GM19193 (cell line): ENCODE results near the gene ZNF296.

Source experiments
- POLR2A ChIP-seq: IDR thresholded peaks from 4 replicates; pipeline ENCODE4 v1.6.1; 2011; ENCODE audit not compliant: insufficient read depth, insufficient read length; ENCODE audit errors: extremely low read depth

Gene ZNF296

DNA sequence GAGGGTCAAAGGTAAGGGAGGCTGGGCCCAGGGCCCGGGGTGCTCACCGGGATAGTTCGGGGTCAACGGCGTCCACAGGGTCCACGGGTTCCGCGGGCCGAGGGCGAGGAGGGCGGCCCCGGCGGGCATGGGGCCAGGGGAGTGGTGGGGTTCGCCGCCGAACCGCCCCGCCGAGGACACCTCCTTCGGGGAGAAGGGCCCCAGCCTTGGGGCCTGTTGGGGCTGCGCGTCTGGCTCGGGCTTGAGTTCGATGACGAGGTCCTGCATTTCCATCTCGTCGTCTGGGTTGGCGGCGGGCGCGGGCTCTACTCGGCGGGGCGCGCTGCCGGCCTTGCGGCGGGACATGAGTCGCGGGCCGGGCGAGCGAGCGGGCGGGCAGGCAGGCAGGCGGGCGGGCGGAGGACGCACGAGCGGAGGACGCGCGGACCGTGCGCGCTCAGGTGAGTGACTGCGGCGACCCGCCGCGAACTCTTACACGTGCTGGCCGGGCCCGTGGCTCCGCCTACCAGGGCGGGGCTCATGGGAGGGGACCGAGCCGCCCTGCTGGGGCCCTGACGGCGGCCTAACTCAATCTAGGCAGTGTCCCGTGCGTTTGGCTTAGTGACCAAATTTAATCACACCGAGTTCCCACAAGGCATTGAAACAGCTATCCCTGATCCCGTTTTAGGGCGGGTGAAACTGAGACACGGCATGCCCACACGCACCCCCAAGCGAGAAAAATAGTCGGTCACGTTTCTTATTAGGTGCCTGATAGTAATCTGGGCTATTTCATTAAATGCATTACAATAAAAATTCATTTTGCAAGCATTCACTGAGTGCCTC lies at the start of gene ZNF296:
Gene ZNF296 (minus strand): TSS at position 450 of the 822 bp plus-strand sequence. CDS start 105 bp downstream, at position 345.
- peak; percentile 89 for TF ChIP-seq POLR2A

DNA sequence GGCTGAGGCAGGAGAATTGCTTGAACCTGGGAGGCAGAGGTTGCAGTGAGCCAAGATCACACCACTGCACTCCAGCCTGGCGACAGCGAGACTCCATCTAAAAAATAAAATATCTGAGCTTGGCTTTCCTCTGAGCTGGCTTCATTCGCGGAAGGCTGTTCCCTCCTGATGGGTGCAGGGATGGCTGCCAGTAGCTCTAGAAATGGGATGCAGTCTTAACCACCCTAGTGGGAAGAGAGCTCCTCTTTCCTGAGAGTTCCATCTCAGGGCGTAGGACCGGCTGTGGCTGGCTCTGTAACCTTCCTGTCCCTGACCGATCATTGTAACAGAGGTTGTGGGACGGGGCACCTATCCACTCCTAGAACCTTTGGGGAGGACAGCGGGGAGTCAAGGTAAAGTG lies 49.1 kb upstream of the ZNF296 start:
- TF ChIP-seq POLR2A = no peak

DNA sequence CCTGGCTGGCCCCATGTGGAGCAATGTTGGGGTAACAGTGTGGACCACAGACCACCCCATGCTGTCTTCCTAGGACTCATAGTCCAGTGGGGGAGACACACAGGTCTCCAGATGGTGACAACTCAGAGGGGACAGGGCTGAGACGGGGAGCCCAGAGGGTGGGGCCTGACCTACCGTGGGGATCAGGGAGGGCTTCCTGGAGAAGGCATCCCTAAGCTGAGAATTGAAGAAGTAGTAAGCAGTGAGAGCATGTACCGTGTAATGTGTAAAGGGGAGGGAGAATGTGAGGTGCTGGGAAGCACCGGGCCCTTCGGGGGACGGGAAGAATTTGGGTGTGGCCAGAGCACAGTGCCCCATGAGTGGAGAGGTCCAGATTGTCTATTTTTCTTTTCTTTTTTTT lies 47.7 kb upstream of the ZNF296 start:
- no peak for TF ChIP-seq POLR2A

DNA sequence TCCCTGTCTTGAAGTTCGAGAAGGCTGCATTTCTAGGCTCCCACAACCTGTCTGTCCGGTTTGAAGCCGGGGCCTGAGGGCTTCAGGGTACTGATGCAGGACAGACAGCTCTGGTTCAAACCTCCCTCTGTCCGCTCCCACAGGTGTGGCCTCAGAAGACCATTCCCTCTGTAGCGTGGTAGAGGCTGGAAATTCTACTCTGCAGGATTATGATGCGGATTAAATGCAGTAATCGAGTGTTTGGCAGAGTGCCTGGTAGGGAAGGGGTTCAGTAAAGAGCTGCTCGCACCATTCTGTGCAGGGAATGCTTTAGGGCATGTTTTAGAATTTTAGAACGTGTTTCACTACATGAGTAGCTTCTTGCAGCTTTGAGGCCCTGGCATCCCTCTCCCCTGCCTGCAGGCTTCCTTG lies 47.2 kb upstream of the ZNF296 start:
- TF ChIP-seq POLR2A = no peak

DNA sequence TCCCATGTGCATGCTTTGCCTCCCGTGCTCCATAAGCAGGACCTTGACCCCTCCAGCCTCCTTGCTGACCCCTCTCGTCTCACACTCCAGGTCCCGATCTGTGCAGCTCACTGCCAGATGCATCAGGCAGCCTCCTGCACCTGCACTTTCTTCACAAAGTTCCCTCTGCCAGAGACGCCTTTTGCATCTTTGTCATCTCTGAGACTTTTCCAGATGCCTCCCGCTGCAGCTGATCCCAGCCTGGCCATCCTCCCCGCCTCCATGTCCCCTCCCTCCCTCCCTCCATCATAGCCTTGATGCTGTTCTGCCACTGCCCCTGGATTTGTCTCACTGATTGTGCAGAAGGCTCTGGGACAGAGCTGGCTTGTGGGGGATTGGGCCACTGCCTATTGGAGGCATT lies 46.6 kb upstream of the ZNF296 start:
- no peak for TF ChIP-seq POLR2A

DNA sequence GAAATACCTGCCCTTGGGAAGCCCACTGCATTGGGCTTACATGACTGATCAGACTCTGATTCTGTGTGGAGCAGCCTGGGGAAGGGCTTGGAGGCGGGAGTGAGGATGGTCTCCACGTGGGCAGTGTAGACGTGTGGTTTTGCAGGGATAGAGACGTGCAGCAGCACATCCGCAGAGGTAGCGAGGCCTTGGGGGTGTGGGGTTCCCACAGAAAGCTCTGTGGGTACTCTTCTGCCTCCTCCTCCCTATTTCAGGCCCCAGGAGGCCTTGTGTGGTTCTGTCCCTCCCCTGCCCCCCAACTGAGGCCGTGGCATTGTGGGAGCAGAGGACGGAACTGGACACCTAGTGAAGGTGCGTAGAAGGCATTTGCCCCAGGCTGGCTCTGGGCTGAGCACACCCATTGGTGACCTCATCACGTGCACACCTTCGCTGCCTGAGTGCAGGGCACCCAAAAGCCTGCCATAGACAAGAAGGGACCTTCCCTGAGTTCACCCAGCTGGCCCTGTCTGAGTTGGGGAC lies 45.6 kb upstream of the ZNF296 start:
- TF ChIP-seq POLR2A = no peak

DNA sequence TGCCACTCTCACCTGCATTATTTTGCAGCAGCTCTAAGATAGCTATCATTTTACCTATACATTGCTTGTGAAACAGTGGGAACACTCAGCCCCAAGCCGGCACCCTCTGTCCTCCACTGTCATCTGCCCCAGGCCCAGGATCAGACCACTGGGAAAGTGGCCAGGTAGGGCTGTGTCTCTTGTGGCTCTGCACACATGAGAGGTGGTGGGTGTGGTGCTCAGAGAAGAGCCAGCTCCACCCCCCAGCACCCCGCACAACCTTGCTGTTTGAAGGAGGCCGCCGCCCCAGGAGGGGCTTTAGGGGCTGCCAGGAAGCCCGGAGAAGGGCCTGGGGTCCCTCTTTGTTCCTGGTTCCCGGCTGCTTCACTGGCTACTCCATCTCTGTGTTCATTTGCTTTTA lies 43.3 kb upstream of the ZNF296 start:
- TF ChIP-seq POLR2A = no peak

DNA sequence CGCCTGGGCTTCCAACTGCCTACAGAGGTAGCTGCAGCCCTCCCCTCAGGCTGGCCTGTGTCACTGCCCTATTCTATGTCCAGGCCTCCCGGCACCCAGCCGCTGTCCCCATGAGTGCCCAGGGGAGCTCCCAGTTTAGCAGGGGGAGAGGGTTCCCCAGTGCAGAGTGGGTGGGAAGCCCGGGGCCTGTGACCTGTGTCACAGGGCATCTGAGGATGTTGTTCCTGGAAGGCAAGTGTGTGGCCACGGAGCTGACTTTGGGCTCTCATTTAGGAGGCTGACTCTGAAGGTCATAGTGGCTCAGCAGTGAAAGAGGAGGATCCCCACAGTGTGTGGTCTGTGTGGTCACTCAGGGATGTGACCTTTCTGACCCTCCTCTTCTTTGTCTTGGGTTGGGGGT lies 41.8 kb upstream of the ZNF296 start:
- TF ChIP-seq POLR2A = no peak

DNA sequence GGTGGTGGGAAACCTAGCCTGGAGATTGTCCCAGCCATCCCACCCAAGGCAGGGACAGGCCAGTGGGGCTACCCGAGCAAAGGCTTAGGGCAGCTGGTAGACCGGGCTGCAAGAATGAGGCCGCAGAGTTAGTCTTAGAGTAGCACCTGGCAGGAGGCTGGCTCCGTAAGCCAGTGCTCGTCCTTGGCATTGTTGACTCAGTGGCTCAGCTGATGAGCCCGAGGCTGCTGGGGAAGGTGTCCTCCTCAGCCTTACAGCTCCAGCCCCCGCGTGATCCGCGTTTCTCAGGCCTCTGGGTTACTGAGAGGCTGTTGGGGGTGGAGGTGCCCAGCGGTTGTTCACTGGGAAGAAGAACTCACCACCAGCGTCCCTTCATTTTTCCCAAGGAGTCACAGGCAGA lies 41.4 kb upstream of the ZNF296 start:
- no peak for TF ChIP-seq POLR2A

DNA sequence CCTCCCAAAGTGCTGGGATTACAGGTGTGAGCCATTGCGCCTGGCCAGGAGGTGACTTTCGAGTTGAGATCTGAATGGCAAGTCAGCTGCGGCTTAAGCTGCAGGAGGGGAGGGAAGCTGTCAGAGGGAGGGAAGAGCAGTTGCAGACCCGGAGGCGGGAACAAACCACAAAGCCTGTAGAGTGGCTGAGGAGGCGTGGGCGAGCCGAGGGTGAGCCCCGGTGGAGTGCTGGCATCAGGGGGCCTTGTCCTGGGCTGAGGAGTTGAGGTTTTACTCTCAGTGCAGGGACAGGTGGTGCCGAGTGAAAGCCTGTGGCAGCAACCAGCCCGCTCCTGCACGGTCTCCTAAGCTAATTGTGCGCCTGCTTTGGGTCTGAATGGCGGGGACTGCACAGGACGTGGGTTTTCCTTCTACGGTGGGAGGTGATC lies 40.9 kb upstream of the ZNF296 start:
- TF ChIP-seq POLR2A = no peak

DNA sequence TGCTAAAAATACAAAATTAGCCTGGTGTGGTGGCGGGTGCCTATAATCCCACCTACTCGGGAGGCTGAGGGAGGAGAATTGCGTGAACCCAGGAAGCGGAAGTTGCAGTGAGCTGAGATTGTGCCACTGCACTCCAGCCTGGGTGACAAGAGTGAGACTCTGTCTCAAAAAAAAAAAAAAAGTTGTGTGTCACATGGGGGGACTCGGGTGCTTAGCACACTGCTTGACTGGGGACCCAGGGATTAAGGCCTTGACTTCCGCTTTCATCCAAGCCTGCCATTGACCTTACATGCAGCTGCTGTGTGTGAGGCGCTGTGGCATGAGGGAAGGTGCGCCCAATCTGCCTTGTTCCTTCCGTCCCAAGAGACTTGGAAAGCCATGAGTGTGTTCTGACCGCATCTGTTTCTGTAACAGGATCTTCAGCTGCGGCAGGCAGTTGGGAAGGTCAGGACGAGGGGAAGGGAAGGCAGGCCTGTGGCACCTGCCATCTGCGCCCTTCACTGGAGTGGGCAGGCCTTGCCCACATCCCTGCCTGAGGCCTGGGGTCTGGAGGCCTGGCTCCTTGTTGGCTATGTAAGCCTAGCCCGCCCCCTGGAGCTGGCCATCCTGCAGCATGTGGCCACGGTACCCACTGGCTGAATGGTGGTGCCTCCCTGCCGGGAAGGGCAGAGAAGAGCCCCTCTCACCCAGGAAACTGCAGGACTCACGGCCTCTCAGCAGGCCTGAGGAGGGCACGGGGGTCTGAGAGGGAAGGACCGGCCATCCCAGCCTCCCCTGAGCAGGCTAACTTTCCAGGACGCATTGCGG lies 39.7 kb upstream of the ZNF296 start:
- no peak for TF ChIP-seq POLR2A

DNA sequence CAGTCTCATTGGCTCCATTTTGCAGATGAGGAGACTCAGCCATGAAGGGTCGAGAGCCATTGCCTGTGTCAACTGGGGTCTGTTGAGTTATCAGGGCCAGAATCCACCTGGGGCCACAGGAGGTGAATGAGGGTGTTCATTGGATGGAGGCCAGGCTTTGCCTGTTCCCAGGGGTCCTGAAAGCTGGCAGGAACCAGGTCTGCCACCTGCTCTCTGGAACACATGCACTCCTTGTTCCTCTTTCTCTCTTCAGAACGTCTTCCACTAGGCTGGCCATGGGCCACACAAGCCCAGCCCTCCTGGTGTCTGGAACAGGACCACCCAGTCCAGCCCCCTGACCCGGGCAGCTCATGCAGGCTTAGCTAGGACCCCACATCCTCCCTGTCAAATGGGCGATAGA lies 37.8 kb upstream of the ZNF296 start:
- TF ChIP-seq POLR2A = no peak

DNA sequence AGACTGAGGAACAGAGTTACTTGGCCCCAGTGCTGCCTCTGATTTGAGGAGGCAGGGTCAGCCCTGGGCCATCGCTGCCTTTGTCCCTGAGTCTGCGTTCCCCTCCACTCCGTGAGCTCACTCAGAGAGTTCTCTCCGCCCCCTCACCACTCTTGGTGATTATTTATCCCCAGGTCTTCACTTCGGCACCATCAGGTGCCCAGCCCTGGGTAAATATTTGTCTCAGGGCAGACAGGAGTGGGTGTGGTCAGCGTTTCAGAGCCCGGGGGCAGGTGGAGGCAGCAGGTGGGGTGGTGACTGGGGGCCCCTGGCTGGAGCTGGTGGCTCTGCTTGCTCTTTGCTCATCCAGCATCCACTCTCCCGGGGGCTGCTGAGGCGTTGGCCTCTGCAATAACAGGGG lies 37.4 kb upstream of the ZNF296 start:
- TF ChIP-seq POLR2A = no peak

DNA sequence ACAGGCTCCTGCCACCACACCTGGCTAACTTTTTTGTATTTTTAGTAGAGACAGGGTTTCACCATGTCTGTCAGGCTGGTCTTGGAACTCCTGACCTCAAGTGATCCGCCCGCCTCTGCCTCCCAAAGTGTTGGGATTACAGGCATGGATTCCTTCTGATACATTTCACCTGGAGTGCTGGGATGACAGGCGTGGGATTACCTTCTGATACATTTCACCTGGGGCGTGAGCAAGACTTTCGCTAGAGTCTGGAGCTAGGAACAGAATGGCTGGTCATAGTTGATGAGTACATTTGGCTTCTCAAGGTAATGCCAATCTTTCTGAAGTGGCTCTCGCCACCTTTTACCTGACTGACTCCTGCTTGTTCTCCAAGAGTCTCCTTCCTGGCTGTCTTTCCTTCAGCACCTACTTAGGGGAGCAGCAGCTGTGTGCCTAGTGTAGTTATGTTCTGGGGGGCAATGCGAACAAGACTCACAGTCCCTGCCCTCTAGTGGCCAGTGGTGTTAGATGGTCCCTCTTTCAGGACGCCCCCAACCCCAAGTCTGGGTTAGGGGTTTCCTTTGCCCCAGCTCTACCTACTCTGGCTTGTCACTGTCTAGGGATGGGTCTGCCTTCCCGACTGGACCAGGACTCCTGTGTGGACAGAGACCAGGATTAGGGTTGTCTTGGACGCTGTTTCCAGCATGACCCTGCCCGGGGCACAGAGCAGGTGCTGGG lies 36.0 kb upstream of the ZNF296 start:
- no peak for TF ChIP-seq POLR2A

DNA sequence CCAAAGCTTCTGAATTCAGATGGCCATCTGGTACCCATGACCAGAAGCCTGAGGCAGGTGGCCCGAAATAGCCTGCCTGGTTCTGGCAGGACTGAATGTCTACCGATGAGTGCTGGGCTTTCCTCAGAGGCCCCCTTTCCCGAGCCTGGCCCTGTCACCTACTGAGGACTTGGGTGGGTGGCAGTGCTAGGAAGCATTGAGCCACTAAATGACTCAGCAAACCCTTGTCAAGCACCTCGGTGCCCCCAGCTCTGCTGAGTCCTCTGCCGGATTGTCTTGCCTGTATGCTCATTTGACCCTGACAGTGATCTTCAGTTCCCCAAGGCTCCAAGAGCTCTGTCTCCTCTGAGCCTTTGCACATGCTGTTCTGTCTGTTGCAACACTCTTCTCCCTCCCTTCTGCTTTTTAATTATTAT lies 34.6 kb upstream of the ZNF296 start:
- TF ChIP-seq POLR2A = no peak
